ENCODE measurements around the gene PRMT7. TPM values are rescaled to one million over a fixed set of nuclear protein-coding genes. Genes with fewer than 3 reads are reported as not detected.

PRMT7 gene
- total RNA-seq, 2 experiments from 2014 or later, result 60.9 to 73.9 TPM

GRCh38 chr16:68373528-68374245, 62.9 kb downstream of the PRMT7 start:
- CTCF ChIA-PET, result interaction anchor here (1.3 to 1.7 kb wide), 2 partner anchors 9 to 23 kb away, joined by 4 to 5 read pairs; no protein-coding TSS in a partner anchor
- Mint-ChIP-seq H3K36me3 (no peaks in the 10 kb centered on the region), H3K9me3 (ENCODE audit: low read depth) (no peaks in the 10 kb centered on the region), H3K4me1 (peaks cover 26% of the 10 kb centered on the region), H3K27me3 (peaks cover 40% of the 10 kb centered on the region), H3K4me3 (no peak overlapping the region), H3K27ac (no peak overlapping the region)
- DNase-seq, result no peak
- ATAC-seq, result no peak

GRCh38 chr16:68374246-68374805, 63.5 kb downstream of the PRMT7 start:
- Mint-ChIP-seq H3K4me3 (no peak overlapping the region), H3K36me3 (no peaks in the 10 kb centered on the region), H3K27ac (no peak overlapping the region), H3K27me3 (peaks cover 42% of the 10 kb centered on the region), H3K4me1 (peaks cover 26% of the 10 kb centered on the region), H3K9me3 (ENCODE audit: low read depth) (no peaks in the 10 kb centered on the region)
- no peak for DNase-seq
- no peak for ATAC-seq
- CTCF ChIA-PET, result interaction anchor here (1.7 kb wide), 1 partner anchor 9 kb away, joined by 5 read pairs; no protein-coding TSS in a partner anchor

GRCh38 chr16:68374961-68375660, 64.3 kb downstream of the PRMT7 start:
- Mint-ChIP-seq H3K36me3 (no peaks in the 10 kb centered on the region), H3K27ac (no peak overlapping the region), H3K9me3 (ENCODE audit: low read depth) (no peaks in the 10 kb centered on the region), H3K27me3 (peaks cover 46% of the 10 kb centered on the region), H3K4me3 (no peak overlapping the region), H3K4me1 (peaks cover 26% of the 10 kb centered on the region)
- ATAC-seq (no peak), DNase-seq (no peak)
- CTCF ChIA-PET, result interaction anchor here (1.1 to 1.7 kb wide), 2 partner anchors 10 to 46 kb away, joined by 3 to 5 read pairs; no protein-coding TSS in a partner anchor

- Mint-ChIP-seq H3K36me3 (no peaks in the 10 kb centered on the region), H3K27me3 (peaks cover 46% of the 10 kb centered on the region), H3K27ac (no peak overlapping the region), H3K4me3 (no peak overlapping the region), H3K9me3 (ENCODE audit: low read depth) (no peaks in the 10 kb centered on the region), H3K4me1 (peaks cover 17% of the 10 kb centered on the region)
- ATAC-seq (no peak), DNase-seq (no peak)
- CTCF ChIA-PET, result interaction anchor here (1.1 kb wide), 1 partner anchor 47 kb away, joined by 3 read pairs; no protein-coding TSS in a partner anchor
Measured at GRCh38 chr16:68375801-68376536, 65.2 kb downstream of the PRMT7 start.

GRCh38 chr16:68376590-68376989, 65.8 kb downstream of the PRMT7 start:
- DNase-seq (no peak), ATAC-seq (no peak)
- Mint-ChIP-seq H3K4me3 (no peak overlapping the region), H3K27me3 (peaks cover 46% of the 10 kb centered on the region), H3K27ac (no peak overlapping the region), H3K36me3 (no peaks in the 10 kb centered on the region), H3K9me3 (ENCODE audit: low read depth) (no peaks in the 10 kb centered on the region), H3K4me1 (peaks cover 14% of the 10 kb centered on the region)
- CTCF ChIA-PET, result interaction anchor here (0.8 to 2.6 kb wide), 2 partner anchors 9 to 40 kb away, joined by 3 to 12 read pairs; no protein-coding TSS in a partner anchor

- no peaks in the 10 kb centered on the region for H3K9me3 Mint-ChIP-seq (ENCODE audit: low read depth)
- DNase-seq (no peak), ATAC-seq (no peak)
- H3K4me3 Mint-ChIP-seq, result no peak overlapping the region
- H3K36me3 Mint-ChIP-seq, result no peaks in the 10 kb centered on the region
- peaks cover 42% of the 10 kb centered on the region for H3K27me3 Mint-ChIP-seq
- no peak overlapping the region for H3K27ac Mint-ChIP-seq
- peaks cover 14% of the 10 kb centered on the region for H3K4me1 Mint-ChIP-seq
- CTCF ChIA-PET, result interaction anchor here (0.8 to 2.6 kb wide), 2 partner anchors 10 to 40 kb away, joined by 3 to 12 read pairs; no protein-coding TSS in a partner anchor
Measured at GRCh38 chr16:68377221-68377620, 66.4 kb downstream of the PRMT7 start.

GRCh38 chr16:68377667-68378393, 67.0 kb downstream of the PRMT7 start:
- Mint-ChIP-seq H3K27ac (no peak overlapping the region), H3K27me3 (peaks cover 37% of the 10 kb centered on the region), H3K36me3 (no peaks in the 10 kb centered on the region), H3K4me3 (no peak overlapping the region), H3K4me1 (peaks cover 14% of the 10 kb centered on the region), H3K9me3 (ENCODE audit: low read depth) (no peaks in the 10 kb centered on the region)
- DNase-seq (no peak), ATAC-seq (no peak)
- CTCF ChIA-PET, result interaction anchor here (1.0 to 2.6 kb wide), 2 partner anchors 10 to 116 kb away, joined by 3 to 12 read pairs; no protein-coding TSS in a partner anchor

- H3K36me3 Mint-ChIP-seq, result no peaks in the 10 kb centered on the region
- no peaks in the 10 kb centered on the region for H3K9me3 Mint-ChIP-seq (ENCODE audit: low read depth)
- CTCF ChIA-PET, result interaction anchor here (0.8 to 2.6 kb wide), 3 partner anchors 11 to 117 kb away, joined by 3 to 12 read pairs (median 3); no protein-coding TSS in a partner anchor
- H3K4me1 Mint-ChIP-seq, result peaks cover 14% of the 10 kb centered on the region
- ATAC-seq, result no peak
- DNase-seq, result no peak
- H3K27ac Mint-ChIP-seq, result no peak overlapping the region
- H3K27me3 Mint-ChIP-seq, result peaks cover 31% of the 10 kb centered on the region
- H3K4me3 Mint-ChIP-seq, result no peak overlapping the region
Measured at GRCh38 chr16:68378436-68379415, 67.9 kb downstream of the PRMT7 start.

GRCh38 chr16:68379472-68380347, 68.9 kb downstream of the PRMT7 start:
- peaks cover 14% of the 10 kb centered on the region for H3K4me1 Mint-ChIP-seq
- no peaks in the 10 kb centered on the region for H3K9me3 Mint-ChIP-seq (ENCODE audit: low read depth)
- no peak overlapping the region for H3K27ac Mint-ChIP-seq
- peaks cover 22% of the 10 kb centered on the region for H3K27me3 Mint-ChIP-seq
- H3K4me3 Mint-ChIP-seq, result no peak overlapping the region
- CTCF ChIA-PET, result interaction anchor here (0.6 kb wide), 1 partner anchor 231 kb away, joined by 3 read pairs; no protein-coding TSS in a partner anchor
- H3K36me3 Mint-ChIP-seq, result no peaks in the 10 kb centered on the region
- DNase-seq (no peak), ATAC-seq (peak; percentile 46)

- Mint-ChIP-seq H3K9me3 (ENCODE audit: low read depth) (no peaks in the 10 kb centered on the region), H3K4me3 (no peak overlapping the region), H3K27ac (no peak overlapping the region), H3K27me3 (peaks cover 21% of the 10 kb centered on the region), H3K4me1 (peaks cover 14% of the 10 kb centered on the region), H3K36me3 (no peaks in the 10 kb centered on the region)
- CTCF ChIA-PET, result no interaction called here
- DNase-seq, result no peak
- no peak for ATAC-seq
Measured at GRCh38 chr16:68380348-68380670, 69.5 kb downstream of the PRMT7 start.

All from activated CD8-positive, alpha-beta memory T cell treated with anti-CD3 and anti-CD28 coated beads, Interleukin-2, amount 10 ng/mL, durations not matched to agents 7 days and 5 days (primary cell).